Activated CD8-positive, alpha-beta T cell treated with anti-CD3 and anti-CD28 coated beads for 36 hours (primary cell): Measurements from ENCODE around the gene MRPL45. TPM values are rescaled to one million over a fixed set of nuclear protein-coding genes. Genes with fewer than 3 reads are reported as not detected.

ENCODE experiments used
- ATAC-seq: fragments of 200-7000 bp; cut with Tn5 transposase; one replicate; pipeline ENCODE4 v1.10.0; 2021; ENCODE audit warnings: mild to moderate bottlenecking, moderate library complexity
- CTCF ChIA-PET: fragments of 350-600 bp; sonication (Branson Sonifier 250); formaldehyde crosslinking; loops from one replicate; lab custom pipeline; 2021; ENCODE audit warnings: antibody characterized with exemption; lab: Charles Lee
- POLR2A ChIA-PET: fragments of 350-600 bp; sonication (Branson Sonifier 250); formaldehyde crosslinking; loops from one replicate; lab custom pipeline; 2021; ENCODE audit warnings: antibody characterized with exemption; lab: Charles Lee
- DNase-seq: peaks from one replicate; pipeline ENCODE4 v3.0.0-alpha.2; 2020
- H3K27ac Mint-ChIP-seq: one replicate; pipeline ENCODE4 v1.8.0; 2021; ENCODE audit warnings: mild to moderate bottlenecking, mixed read lengths
- H3K27me3 Mint-ChIP-seq: one replicate; pipeline ENCODE4 v1.8.0; 2021; ENCODE audit warnings: mixed read lengths
- H3K36me3 Mint-ChIP-seq: one replicate; pipeline ENCODE4 v1.8.0; 2021; ENCODE audit warnings: low read depth, mixed read lengths
- H3K4me1 Mint-ChIP-seq: one replicate; pipeline ENCODE4 v1.8.0; 2021; ENCODE audit warnings: low read depth, mixed read lengths
- H3K4me3 Mint-ChIP-seq: one replicate; pipeline ENCODE4 v1.8.0; 2021; ENCODE audit warnings: mild to moderate bottlenecking, moderate library complexity, mixed read lengths
- H3K9me3 Mint-ChIP-seq: one replicate; pipeline ENCODE4 v1.8.0; 2021; ENCODE audit warnings: mixed read lengths
- intact Hi-C: fragments of 100-400 bp; cut with micrococcal nuclease; formaldehyde crosslinking; loops from one replicate; pipeline ENCODE4 v1.10.0; 2022
- total RNA-seq, 2 experiments: library from RNA; stranded (reverse); gene quantifications; one replicate each; pipeline ENCODE4 v1.2.3, GENCODE V29; 2021
- TF ChIP-seq, protein P1 (sequence below): fragments of 200-600 bp; IDR thresholded peaks from one replicate; pipeline ENCODE4 v1.8.0; 2022; ENCODE audit warnings: antibody characterized with exemption, mild to moderate bottlenecking

The MRPL45 gene
- total RNA-seq, 2 experiments from 2014 or later = 54.3 to 54.6 TPM

DNA sequence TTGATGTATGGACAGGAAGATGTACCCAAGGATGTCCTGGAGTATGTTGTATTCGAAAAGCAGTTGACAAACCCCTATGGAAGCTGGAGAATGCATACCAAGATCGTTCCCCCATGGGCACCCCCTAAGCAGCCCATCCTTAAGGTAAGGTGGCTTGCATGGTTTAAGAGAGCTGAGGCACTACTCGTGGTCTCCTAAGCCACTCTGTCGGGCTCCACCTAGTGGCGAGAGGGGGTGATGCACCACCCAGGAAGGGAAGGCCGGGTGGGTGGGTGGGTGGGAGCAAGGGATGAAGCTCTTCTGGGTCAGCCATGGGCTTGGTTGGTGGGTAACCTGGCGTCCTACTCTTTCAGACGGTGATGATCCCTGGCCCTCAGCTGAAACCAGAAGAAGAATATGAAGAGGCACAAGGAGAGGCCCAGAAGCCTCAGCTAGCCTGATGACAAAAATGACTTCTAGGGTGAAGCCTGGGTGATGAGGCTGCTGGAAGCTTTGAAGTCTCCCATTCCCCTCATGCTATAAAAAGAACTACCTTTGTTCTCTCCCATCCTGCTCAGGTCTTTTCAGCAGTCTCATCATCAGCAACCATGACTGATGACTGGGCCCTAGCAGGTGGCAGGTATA is 25.3 kb downstream of the MRPL45 start:
- peak; percentile 95 for ATAC-seq
- TF ChIP-seq, protein P1, sequence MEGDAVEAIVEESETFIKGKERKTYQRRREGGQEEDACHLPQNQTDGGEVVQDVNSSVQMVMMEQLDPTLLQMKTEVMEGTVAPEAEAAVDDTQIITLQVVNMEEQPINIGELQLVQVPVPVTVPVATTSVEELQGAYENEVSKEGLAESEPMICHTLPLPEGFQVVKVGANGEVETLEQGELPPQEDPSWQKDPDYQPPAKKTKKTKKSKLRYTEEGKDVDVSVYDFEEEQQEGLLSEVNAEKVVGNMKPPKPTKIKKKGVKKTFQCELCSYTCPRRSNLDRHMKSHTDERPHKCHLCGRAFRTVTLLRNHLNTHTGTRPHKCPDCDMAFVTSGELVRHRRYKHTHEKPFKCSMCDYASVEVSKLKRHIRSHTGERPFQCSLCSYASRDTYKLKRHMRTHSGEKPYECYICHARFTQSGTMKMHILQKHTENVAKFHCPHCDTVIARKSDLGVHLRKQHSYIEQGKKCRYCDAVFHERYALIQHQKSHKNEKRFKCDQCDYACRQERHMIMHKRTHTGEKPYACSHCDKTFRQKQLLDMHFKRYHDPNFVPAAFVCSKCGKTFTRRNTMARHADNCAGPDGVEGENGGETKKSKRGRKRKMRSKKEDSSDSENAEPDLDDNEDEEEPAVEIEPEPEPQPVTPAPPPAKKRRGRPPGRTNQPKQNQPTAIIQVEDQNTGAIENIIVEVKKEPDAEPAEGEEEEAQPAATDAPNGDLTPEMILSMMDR = peak; percentile 71
- H3K36me3 Mint-ChIP-seq = peaks cover 28% of the 10 kb centered on the region
- no peak overlapping the region for H3K27ac Mint-ChIP-seq
- no peaks in the 10 kb centered on the region for H3K9me3 Mint-ChIP-seq
- ChIA-PET POLR2A (interaction anchor here (1.0 to 1.5 kb wide), 2 partner anchors 33 to 43 kb away, joined by 3 to 4 read pairs; no protein-coding TSS in a partner anchor), CTCF (interaction anchor here (0.9 to 3.8 kb wide), 10 partner anchors 11 to 80 kb away, joined by 3 to 49 read pairs (median 4); no protein-coding TSS in a partner anchor)
- H3K27me3 Mint-ChIP-seq = no peaks in the 10 kb centered on the region
- H3K4me1 Mint-ChIP-seq = peaks cover 7% of the 10 kb centered on the region
- no peak overlapping the region for H3K4me3 Mint-ChIP-seq
- DNase-seq = peak; percentile 83
- intact Hi-C loops = no loop called here

DNA sequence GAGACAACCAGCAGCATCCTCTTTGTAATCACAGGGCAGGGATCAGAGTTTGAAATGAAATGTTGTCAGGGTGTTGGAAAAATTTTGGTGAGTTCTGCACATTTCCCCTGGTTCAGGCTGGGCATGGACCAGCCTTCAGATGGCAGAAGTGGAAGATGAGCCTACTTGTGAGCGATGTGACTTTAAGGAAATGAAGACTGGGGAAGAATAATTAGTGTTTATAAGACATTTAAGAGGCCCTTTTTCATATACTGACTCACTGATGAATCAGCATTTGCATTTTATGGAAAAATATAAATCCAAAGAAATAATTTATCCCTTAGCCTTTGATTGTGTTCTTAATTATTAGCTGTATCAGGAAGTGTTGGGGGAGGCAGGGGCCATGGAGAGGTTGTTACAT is 25.9 kb downstream of the MRPL45 start:
- intact Hi-C loops = no loop called here
- Mint-ChIP-seq H3K27me3 (no peaks in the 10 kb centered on the region), H3K4me1 (peaks cover 7% of the 10 kb centered on the region), H3K4me3 (no peak overlapping the region), H3K27ac (no peak overlapping the region), H3K9me3 (no peaks in the 10 kb centered on the region), H3K36me3 (peaks cover 26% of the 10 kb centered on the region)
- ChIA-PET POLR2A (interaction anchor here (0.6 to 1.5 kb wide), 3 partner anchors 32 to 907 kb away, joined by 3 to 4 read pairs (median 3); no protein-coding TSS in a partner anchor), CTCF (interaction anchor here (1.1 to 3.8 kb wide), 8 partner anchors 11 to 91 kb away, joined by 3 to 49 read pairs (median 7); no protein-coding TSS in a partner anchor)
- ATAC-seq (no peak), DNase-seq (no peak)
- TF ChIP-seq, protein P1 = no peak

DNA sequence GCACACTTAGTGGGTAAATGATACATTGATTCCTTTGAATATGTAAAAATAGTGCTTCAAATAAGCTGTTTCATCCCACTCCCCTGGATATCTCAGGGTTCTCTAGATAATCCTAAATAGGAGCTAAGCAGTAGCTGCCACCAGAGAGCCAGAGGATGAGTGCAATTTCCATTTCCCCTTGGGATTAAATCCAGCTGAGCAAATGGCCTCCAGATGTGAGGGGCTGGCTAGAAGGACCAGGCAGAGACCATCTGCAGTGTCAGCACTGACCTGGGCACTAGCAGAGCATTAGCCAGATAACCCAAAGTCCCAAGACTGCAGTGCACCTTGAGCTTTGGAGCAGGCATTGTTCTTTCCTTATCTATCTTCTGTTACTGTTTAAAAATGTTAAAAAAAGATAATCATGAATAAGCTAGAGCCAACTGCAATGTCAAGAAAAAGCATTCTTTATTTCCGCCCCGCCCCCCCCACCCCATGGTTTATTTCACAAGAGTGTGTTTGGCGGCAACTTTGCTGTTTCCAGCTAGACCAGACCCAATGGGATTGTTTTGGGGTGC is 27.3 kb downstream of the MRPL45 start:
- DNase-seq (no peak), ATAC-seq (no peak)
- TF ChIP-seq, protein P1 = no peak
- Mint-ChIP-seq H3K4me1 (peaks cover 7% of the 10 kb centered on the region), H3K9me3 (no peaks in the 10 kb centered on the region), H3K36me3 (peaks cover 23% of the 10 kb centered on the region), H3K4me3 (no peak overlapping the region), H3K27ac (no peak overlapping the region), H3K27me3 (no peaks in the 10 kb centered on the region)
- CTCF ChIA-PET = interaction anchor here (1.7 to 3.8 kb wide), 5 partner anchors 9 to 90 kb away, joined by 5 to 49 read pairs (median 15); no protein-coding TSS in a partner anchor
- intact Hi-C loops = no loop called here
- POLR2A ChIA-PET = no interaction called here

DNA sequence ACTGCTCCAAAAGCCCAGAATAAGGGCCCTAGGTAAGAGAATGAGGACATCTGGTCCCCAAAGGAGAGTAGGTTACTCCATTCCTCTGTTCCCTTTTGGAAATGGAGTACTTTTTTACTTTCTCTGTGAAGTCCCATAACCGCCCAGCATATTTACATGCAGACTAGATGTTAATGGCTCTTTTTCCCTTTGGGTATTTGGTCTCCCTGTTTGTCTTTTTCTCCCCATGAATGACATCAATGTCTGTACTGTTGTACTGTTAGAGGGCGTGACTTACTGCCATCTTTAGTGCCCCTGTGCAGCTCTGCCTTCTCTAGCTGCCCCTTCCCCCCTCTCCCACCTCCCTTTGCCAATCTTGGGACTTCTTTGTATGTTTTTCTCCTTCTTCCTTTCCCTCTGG is 27.8 kb downstream of the MRPL45 start:
- Mint-ChIP-seq H3K36me3 (peaks cover 23% of the 10 kb centered on the region), H3K4me1 (peaks cover 7% of the 10 kb centered on the region), H3K27me3 (no peaks in the 10 kb centered on the region), H3K4me3 (no peak overlapping the region), H3K27ac (no peak overlapping the region), H3K9me3 (no peaks in the 10 kb centered on the region)
- TF ChIP-seq, protein P1 = no peak
- DNase-seq = no peak
- intact Hi-C loops = no loop called here
- ATAC-seq = no peak
- POLR2A ChIA-PET = no interaction called here
- CTCF ChIA-PET = interaction anchor here (1.3 to 3.8 kb wide), 4 partner anchors 9 to 212 kb away, joined by 4 to 49 read pairs (median 10); no protein-coding TSS in a partner anchor
